GM23338 (cell line): ENCODE data around the gene DCANP1. TPM values are rescaled to one million over a fixed set of nuclear protein-coding genes. Genes with fewer than 3 reads are reported as not detected.

ENCODE experiments used
- ATAC-seq: fragments of 200-7000 bp; cut with Tn5 transposase; 3 replicates; pipeline ENCODE4 v1.9.1; 2020
- DNase-seq: peaks from one replicate; pipeline ENCODE4 v3.0.0-alpha.2; 2015; ENCODE audit warnings: low spot score
- H2AFZ ChIP-seq: fragments of 200-600 bp; sonication (generic); 2 replicates; pipeline ENCODE4 v1.8.0; 2016; ENCODE audit warnings: antibody characterized with exemption, mild to moderate bottlenecking, moderate library complexity
- H3F3A ChIP-seq: fragments of 200-600 bp; sonication (generic); replicated peaks from 2 replicates; pipeline ENCODE4 v1.8.0; 2017; ENCODE audit warnings: antibody characterized with exemption, mixed run types, low read depth
- H3K27ac ChIP-seq: fragments of 200-600 bp; sonication (generic); 2 replicates; pipeline ENCODE4 v1.6.1; 2016; ENCODE audit warnings: low read depth
- H3K27me3 ChIP-seq: fragments of 200-600 bp; sonication (generic); 2 replicates; pipeline ENCODE4 v1.8.0; 2016; ENCODE audit warnings: mild to moderate bottlenecking, mixed run types, moderate library complexity; ENCODE audit not compliant: insufficient read depth
- H3K36me3 ChIP-seq: fragments of 200-600 bp; sonication (generic); 2 replicates; pipeline ENCODE4 v1.8.0; 2016; ENCODE audit warnings: mild to moderate bottlenecking; ENCODE audit not compliant: insufficient read depth
- H3K4me1 ChIP-seq: fragments of 200-600 bp; sonication (generic); 2 replicates; pipeline ENCODE4 v1.8.0; 2016; ENCODE audit warnings: mild to moderate bottlenecking, moderate library complexity; ENCODE audit not compliant: insufficient read depth
- H3K4me2 ChIP-seq: fragments of 200-600 bp; sonication (generic); 2 replicates; pipeline ENCODE4 v1.7.1; 2017; ENCODE audit warnings: mixed run types
- H3K4me3 ChIP-seq: fragments of 200-600 bp; sonication (generic); 2 replicates; pipeline ENCODE4 v1.6.1; 2016; ENCODE audit warnings: mixed run types
- H3K79me2 ChIP-seq: fragments of 200-600 bp; sonication (generic); replicated peaks from 2 replicates; pipeline ENCODE4 v1.8.0; 2017; ENCODE audit warnings: mild to moderate bottlenecking; ENCODE audit not compliant: insufficient read depth
- H3K9me2 ChIP-seq: fragments of 200-600 bp; sonication (generic); 2 replicates; pipeline ENCODE4 v1.8.0; 2017; ENCODE audit not compliant: insufficient read depth
- H4K20me1 ChIP-seq: fragments of 200-600 bp; sonication (generic); replicated peaks from 2 replicates; pipeline ENCODE4 v1.8.0; 2017; ENCODE audit warnings: mild to moderate bottlenecking; ENCODE audit not compliant: insufficient read depth
- H3K27ac Mint-ChIP-seq: 2 replicates; pipeline ENCODE4 v1.8.0; 2020; ENCODE audit warnings: inconsistent platforms, mild to moderate bottlenecking, moderate library complexity, mixed read lengths
- H3K27me3 Mint-ChIP-seq: 3 replicates; pipeline ENCODE4 v1.8.0; 2022; ENCODE audit warnings: low read depth, mild to moderate bottlenecking, moderate library complexity, mixed read lengths, inconsistent platforms; ENCODE audit not compliant: insufficient read depth, poor library complexity
- H3K36me3 Mint-ChIP-seq: 3 replicates; pipeline ENCODE4 v1.8.0; 2021; ENCODE audit warnings: low read depth, mild to moderate bottlenecking, inconsistent platforms, moderate library complexity, mixed read lengths
- H3K4me1 Mint-ChIP-seq: 3 replicates; pipeline ENCODE4 v1.8.0; 2020; ENCODE audit warnings: mild to moderate bottlenecking, inconsistent platforms, mixed read lengths
- H3K4me3 Mint-ChIP-seq: 3 replicates; pipeline ENCODE4 v1.8.0; 2021; ENCODE audit warnings: moderate library complexity, mild to moderate bottlenecking, inconsistent platforms, mixed read lengths
- H3K9me3 Mint-ChIP-seq: 3 replicates; pipeline ENCODE4 v1.8.0; 2020; ENCODE audit warnings: moderate library complexity, mild to moderate bottlenecking, inconsistent platforms, mixed read lengths
- CREB1 ChIP-seq: fragments of 250-450 bp; sonication (Bioruptor Pico); IDR thresholded peaks from 2 replicates; pipeline ENCODE4 v1.5.0; 2020; ENCODE audit warnings: low read depth, mild to moderate bottlenecking, moderate library complexity
- CTCF ChIP-seq, 2 experiments: fragments of 200-600 bp in 1 of 2; sonication (generic) in 1 of 2; conservative IDR thresholded peaks; 2 replicates each; pipeline versions ENCODE4 v1.5.1 to v1.6.1; 2016 to 2017; ENCODE audit warnings: antibody characterized with exemption in 2 of 2, low read depth in 2 of 2, mild to moderate bottlenecking in 2 of 2, moderate library complexity in 1 of 2
- ETS1 ChIP-seq: IDR thresholded peaks from 2 replicates; pipeline ENCODE4 v1.6.1; 2016; ENCODE audit warnings: antibody characterized with exemption
- EZH2 ChIP-seq: fragments of 200-600 bp; sonication (generic); IDR thresholded peaks from one replicate; pipeline ENCODE4 v1.8.0; 2017; ENCODE audit warnings: antibody characterized with exemption, mild to moderate bottlenecking, low read depth; ENCODE audit not compliant: unreplicated experiment
- EZH2phosphoT487 ChIP-seq: fragments of 200-600 bp; sonication (generic); IDR thresholded peaks from one replicate; pipeline ENCODE4 v1.8.1; 2018; ENCODE audit warnings: antibody characterized with exemption; ENCODE audit not compliant: unreplicated experiment
- JUNB ChIP-seq: IDR thresholded peaks from one replicate; pipeline ENCODE4 v1.6.1; 2016; ENCODE audit warnings: antibody characterized with exemption; ENCODE audit not compliant: unreplicated experiment
- NANOG ChIP-seq: IDR thresholded peaks from 2 replicates; pipeline ENCODE4 v1.6.1; 2016; ENCODE audit warnings: antibody characterized with exemption, borderline replicate concordance
- POLR2AphosphoS5 ChIP-seq: IDR thresholded peaks from 2 replicates; pipeline ENCODE4 v1.6.1; 2016; ENCODE audit warnings: antibody characterized with exemption, low read depth
- STAT1 ChIP-seq: IDR thresholded peaks from one replicate; pipeline ENCODE4 v1.6.1; 2016; ENCODE audit warnings: antibody characterized with exemption; ENCODE audit not compliant: unreplicated experiment
- ZNF114 ChIP-seq: fragments of 250-450 bp; sonication (Bioruptor Pico); IDR thresholded peaks from 2 replicates; pipeline ENCODE4 v1.5.0; 2020; ENCODE audit warnings: mild to moderate bottlenecking, moderate library complexity
- ZNF331 ChIP-seq: fragments of 250-450 bp; sonication (Bioruptor Pico); IDR thresholded peaks from 2 replicates; pipeline ENCODE4 v1.5.0; 2020; ENCODE audit warnings: low read depth, mild to moderate bottlenecking, moderate library complexity
- polyA plus RNA-seq: library from polyadenylated mRNA; unstranded; fragments of >200 nt; fragmentation: Nextera tagmentation; extraction: Ambion mirVana; gene quantifications from 2 replicates; pipeline ENCODE4 v1.2.1, GENCODE V29; 2016
- total RNA-seq: library from RNA; depleted of rRNA; stranded (reverse); fragments of >200 nt; shearing (Covaris generic); gene quantifications from 2 replicates; pipeline ENCODE4 v1.2.3, GENCODE V29; 2014

DCANP1 gene
- total and polyA plus RNA-seq, 2 experiments from 2014 or later = not detected

- Histone ChIP-seq H3K27me3 (peaks cover 94% of the 10 kb centered on the region), H3K36me3 (no peaks in the 10 kb centered on the region), H3K79me2 (no peaks in the 10 kb centered on the region), H3F3A (no peaks in the 10 kb centered on the region), H3K9me2 (no peaks in the 10 kb centered on the region), H3K4me2 (no peak overlapping the region), H2AFZ (no peak overlapping the region), H4K20me1 (peaks cover 14% of the 10 kb centered on the region; the same call in 1 of the 2 replicates), H3K4me1 (peaks cover 19% of the 10 kb centered on the region), H3K27ac (no peak overlapping the region), H3K4me3 (no peak overlapping the region)
- ATAC-seq (no peak), DNase-seq (no peak)
- H3K27ac Mint-ChIP-seq = no peak overlapping the region
- no peak overlapping the region for H3K4me3 Mint-ChIP-seq
- no peak for TF ChIP-seq ZNF114
- TF ChIP-seq POLR2AphosphoS5 = no peak
- TF ChIP-seq CTCF (conservative IDR thresholded peaks at IDR 0.05; ENCODE audit: low read depth in 2 of 2) = no peak
- TF ChIP-seq STAT1 = no peak
- TF ChIP-seq JUNB = no peak
- TF ChIP-seq CREB1 (CRISPR knock-in tag) = no peak
- TF ChIP-seq ETS1 = no peak
- peaks cover 31% of the 10 kb centered on the region for H3K4me1 Mint-ChIP-seq
- H3K27me3 Mint-ChIP-seq = peaks cover 55% of the 10 kb centered on the region
- H3K9me3 Mint-ChIP-seq = no peaks in the 10 kb centered on the region; the same call in 2 of the 3 replicates
- no peaks in the 10 kb centered on the region for H3K36me3 Mint-ChIP-seq
Observed at GRCh38 chr5:135481387-135481786, 34.2 kb upstream of the DCANP1 start.

GRCh38 chr5:135480511-135480910 lies 33.4 kb upstream of the DCANP1 start:
- Mint-ChIP-seq H3K4me1 (peaks cover 31% of the 10 kb centered on the region), H3K27ac (no peak overlapping the region), H3K36me3 (no peaks in the 10 kb centered on the region), H3K9me3 (no peaks in the 10 kb centered on the region), H3K27me3 (peaks cover 46% of the 10 kb centered on the region), H3K4me3 (no peak overlapping the region)
- Histone ChIP-seq H4K20me1 (peaks cover 12% of the 10 kb centered on the region; the same call in 1 of the 2 replicates), H3K9me2 (no peaks in the 10 kb centered on the region), H3K27me3 (peaks cover 89% of the 10 kb centered on the region), H3F3A (no peaks in the 10 kb centered on the region), H2AFZ (no peak overlapping the region), H3K27ac (no peak overlapping the region), H3K4me3 (no peak overlapping the region), H3K4me1 (peaks cover 19% of the 10 kb centered on the region), H3K36me3 (no peaks in the 10 kb centered on the region), H3K79me2 (no peaks in the 10 kb centered on the region), H3K4me2 (no peak overlapping the region)
- no peak for DNase-seq
- no peak for ATAC-seq
- no peak for TF ChIP-seq ZNF114
- no peak for TF ChIP-seq NANOG
- no peak for TF ChIP-seq JUNB
- no peak for TF ChIP-seq EZH2phosphoT487
- TF ChIP-seq EZH2 = no peak
- TF ChIP-seq CREB1 (CRISPR knock-in tag) = no peak
- TF ChIP-seq POLR2AphosphoS5 = no peak
- TF ChIP-seq ETS1 = no peak
- TF ChIP-seq ZNF331 (CRISPR knock-in tag) = no peak
- TF ChIP-seq STAT1 = no peak
